Stimulated activated CD4-positive, alpha-beta T cell treated with anti-CD3 and anti-CD28 coated beads, TNF-alpha, amount 100 ng/mL, for 48 hours (primary cell): ENCODE results near the gene MRPL38.
A peak's percentile ranks its signal among the peaks of the same experiment; 100 is the strongest.
"Not testable (repeated sequence)": the region's sequence is repeated elsewhere in the genome, so short reads cannot be mapped to it uniquely, and the experiment has no call there.

Experiments used
- DNase-seq, 3 donors: peaks; one replicate each; pipeline ENCODE4 v3.0.0-alpha.2; 2020; ENCODE audit warnings: low read depth in 3 of 3

The MRPL38 gene

DNA sequence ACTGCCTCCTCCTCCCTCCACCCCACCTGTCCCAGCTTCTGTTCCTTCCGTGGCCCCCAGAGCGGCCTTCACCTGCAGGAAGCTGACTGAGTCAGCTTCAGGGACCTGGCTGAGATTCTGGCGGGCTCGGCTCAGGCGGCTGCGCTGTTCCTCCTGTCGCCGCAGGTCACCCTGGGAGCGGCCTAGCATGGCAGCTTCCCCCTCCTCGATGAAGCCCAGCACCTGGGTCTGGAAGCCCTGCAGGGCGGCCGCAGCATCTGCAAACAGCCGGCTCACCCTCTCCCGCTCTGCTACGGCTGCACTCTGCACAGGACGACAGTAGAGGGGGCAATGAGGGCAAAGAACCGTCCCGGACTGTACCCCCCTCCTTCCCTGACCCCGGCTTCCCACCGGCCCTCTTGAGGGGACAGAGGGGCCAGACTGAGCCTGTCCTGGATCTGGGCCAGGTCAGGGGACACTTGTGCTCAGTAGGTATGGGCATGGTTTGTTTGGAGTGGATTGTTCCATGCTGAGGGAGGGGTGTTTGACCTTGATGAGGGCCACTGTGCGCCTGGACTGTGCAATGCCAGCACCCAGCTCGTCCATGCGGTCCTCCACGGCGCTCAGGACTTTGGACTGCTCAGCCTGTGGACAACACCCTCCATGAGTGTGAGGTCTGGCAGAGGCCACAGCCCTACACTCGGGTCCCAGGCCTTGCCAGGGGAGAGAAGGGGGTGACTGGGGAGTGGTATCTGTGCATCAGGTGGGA is 28.3 kb downstream of the MRPL38 start:
- peak in 1 of 3 donors; percentile 64 for DNase-seq

DNA sequence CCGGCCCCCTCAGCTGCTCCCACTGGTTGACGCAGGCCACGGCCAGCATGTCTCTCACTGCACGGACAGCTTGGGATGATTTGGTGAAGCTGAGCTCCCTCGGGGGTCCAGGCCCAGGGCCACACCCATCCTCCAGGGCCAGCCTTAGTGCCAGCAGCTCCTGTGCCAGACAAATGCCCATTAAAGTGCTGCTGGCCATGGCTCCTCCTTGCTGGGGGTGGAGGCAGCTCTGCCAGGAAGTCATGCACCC is 28.8 kb downstream of the MRPL38 start:
- no peak for DNase-seq

DNA sequence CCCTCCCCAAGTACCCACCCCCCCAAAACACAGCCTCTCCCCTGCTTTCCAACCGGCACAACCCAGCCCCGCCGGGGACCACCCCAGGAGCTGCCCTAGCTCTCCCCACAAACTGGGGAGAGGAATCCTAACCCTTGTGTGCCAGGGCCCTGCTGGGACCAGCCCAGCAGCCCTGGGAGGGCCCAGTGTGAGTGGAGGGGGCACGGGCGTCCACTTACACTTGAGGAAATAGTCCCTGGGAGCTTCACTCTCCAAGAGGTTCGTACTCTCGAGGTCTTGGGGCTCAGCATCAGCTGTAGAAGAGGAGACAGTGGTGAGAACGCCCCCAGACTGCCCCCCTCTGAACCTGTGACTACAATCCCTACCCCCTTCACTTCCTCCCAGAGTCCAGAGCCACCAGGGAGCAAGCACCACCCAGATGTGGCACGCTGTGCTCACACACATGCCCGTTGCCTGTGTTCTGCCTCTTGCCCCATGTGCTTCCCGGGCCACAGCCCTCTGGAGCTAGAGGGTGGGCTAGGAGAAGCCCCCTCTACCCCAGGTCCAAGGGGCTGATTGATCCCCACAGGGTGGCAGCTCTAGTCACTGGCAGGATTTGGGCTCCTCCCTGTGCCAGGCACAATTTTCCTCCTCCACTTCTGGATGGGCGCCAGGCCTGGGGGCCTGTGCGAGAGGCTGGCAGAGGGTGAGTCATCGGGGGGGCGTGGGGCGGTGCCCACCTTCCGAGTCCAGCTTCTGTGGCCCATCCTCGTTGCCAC is 29.3 kb downstream of the MRPL38 start:
- DNase-seq = no peak

DNA sequence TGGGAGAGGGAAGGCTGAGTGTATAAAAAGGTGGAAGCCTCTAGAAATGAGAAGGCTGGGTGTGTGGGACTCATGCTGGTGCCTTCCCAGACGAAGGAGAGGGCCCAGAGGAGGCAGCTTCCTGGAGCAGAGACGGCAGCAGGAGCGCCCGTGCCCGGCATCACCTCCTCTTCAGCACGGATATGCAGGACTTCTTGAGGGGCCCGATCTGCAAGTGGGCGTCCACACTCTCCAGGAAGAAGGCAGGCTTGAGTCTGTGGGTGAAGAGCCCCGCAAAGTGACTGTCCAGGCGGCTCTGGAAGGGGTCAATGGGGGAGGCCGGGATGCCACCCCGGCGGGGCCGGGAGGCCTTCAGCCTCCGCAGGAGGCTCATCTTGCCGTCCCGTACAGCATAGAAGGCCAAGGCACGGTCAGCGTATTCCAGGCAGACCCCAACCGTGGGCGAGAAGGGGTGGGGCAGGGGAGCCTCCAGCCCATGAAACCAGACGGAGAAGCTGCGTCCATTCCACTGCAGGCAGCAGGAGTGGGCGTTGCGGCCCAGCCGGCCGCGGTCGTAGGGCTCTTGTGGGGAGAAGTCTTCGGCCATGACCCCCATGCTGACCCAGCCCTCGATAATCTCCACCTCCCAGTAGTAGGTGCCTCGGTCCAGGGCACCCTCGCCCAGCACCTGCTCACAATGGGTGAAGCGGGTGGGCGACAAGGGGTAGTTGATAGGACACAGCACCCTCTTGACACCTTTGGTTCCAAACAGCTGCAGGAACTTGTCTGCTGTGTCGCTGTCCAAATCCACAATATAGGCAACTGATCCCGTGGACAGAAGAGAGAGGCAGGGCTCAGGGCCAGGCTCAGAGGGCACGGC is 30.1 kb downstream of the MRPL38 start:
- DNase-seq = no peak

DNA sequence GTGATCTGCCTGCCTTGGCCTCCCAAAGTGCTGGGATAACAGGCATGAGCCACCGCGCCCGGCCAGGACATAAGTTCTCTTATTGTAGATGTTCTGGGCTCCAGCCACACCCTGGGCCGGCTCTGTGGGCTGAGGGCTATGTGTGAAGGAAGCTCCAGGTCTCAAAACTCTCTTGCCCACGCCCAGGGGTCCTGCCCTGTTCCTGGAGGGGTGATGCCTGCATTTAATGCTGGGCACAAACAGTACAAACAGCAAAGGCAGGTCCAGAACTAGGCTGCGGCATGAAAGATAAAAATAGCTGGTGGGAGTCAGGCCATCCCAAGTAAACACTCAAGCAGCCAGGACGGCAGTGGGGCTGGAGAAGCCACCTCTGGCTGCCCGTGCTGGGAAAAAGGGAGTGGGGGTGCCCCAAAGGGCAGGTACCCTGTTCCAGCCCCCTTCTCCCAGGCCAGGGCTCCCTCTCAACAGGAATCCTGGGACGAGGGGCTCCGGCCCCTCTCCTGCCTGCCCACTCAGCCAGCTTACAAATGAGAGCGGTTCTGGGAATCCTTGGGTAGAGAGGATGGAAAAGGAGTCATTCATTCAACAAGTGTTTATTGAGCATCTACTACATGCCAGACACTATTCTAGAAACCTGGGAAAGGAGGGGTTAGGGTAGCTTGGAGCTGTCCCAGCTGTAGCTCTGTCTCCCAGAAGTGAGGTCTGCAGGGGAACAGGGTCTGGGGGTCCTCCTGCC is 30.9 kb downstream of the MRPL38 start:
- DNase-seq = no peak

DNA sequence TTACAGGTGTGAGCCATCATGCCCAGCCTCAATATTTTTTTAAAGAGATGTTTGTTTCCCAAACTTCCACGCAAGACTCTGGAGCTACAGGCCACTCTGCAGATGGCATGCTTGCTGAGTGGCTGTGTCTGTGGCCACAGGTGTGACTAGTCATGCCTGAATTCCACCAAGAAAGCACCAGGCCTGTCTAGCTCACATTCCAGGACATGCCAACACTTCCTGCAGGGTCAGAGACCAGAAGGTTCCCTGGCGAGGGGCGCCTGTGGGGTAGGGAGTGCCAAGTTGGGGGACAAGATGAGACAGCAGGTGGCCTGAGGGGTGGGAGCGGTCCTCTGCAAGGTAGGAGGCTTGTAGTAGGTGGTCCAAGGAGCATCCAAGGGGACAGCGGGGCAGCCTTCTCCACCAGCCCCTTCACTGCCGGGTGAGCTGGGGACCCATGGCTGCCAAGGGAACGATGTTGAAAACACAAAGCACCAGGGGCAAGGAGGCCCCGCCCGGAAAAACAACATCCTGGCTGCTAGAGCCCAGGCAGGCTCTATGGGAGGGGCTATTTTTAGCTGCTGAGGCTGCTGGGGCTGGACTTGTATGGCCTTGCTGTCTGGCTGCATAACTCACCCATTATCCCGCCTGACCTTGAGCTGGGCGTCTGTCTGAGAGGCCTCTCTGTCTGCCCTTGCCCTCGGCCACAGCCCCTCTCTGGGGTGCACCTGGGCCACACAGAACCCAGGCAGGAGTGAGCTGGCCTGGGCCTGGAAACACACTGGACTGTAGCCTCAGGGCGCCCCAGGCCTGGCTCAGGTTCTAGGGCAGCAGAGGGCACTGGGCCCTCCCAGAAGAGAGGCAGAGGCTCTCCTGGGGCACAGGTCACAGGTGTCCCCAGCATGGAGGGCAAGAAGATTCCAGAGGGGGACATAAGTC is 32.0 kb downstream of the MRPL38 start:
- no peak for DNase-seq

DNA sequence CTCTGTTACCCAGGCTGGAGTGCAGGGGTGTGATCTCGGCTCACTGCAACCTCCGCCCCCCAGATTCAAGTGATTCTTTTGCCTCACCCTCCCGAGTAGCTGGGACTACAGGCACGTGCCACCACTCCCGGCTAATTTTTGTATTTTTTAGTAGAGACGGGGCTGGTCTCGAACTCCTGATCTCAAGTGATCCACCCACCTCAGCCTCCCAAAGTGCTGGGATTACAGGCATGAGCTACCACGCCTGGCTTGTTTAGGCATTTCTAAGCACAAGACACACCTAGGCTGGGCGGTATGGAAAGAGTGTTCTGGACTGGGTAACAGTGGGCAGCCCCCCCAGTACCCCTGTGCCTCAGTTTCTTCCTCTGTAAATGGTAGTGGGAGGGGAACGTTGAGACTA is 34.5 kb downstream of the MRPL38 start:
- DNase-seq = not testable (repeated sequence)

DNA sequence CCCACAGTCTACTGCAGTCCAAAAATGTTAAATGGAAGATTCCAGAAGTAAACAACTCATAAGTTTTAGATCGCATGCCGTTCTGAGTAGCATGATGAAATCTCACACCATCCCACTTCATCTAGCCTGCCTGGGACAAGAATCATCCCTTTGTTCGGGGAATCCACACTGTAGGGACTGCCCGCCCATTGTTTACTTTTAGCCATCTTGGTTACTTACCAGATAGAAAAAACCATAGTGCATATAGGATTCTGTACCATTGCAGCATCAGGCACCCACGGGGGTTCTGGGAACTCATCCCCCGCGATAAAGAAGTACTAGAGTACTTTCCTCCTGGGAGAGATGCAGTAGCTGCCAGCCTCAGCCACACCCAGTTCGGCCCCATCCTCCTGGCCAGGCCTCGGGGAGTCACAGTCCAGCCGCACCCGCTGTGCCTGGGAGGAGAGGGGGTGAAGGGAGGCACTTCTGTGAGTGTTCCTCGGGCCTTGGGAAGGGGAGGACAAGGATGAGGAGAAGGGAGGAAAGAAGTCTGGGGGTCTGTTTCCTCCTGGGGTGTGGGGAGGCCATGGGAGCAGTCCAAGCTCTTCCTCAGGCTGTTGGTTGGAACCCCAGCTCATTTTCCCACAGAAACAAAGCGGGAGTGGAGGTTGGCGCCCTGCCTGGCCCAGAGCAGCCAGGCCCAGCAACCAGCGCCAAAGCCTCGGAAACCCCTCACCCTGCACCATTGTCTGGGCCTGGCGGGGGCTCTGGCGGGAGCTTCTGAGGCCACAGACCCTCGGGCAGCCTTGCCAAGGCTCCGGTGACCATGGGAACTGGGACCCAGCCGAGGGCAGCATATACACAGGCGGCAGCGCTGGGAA is 35.2 kb downstream of the MRPL38 start:
- no peak for DNase-seq

DNA sequence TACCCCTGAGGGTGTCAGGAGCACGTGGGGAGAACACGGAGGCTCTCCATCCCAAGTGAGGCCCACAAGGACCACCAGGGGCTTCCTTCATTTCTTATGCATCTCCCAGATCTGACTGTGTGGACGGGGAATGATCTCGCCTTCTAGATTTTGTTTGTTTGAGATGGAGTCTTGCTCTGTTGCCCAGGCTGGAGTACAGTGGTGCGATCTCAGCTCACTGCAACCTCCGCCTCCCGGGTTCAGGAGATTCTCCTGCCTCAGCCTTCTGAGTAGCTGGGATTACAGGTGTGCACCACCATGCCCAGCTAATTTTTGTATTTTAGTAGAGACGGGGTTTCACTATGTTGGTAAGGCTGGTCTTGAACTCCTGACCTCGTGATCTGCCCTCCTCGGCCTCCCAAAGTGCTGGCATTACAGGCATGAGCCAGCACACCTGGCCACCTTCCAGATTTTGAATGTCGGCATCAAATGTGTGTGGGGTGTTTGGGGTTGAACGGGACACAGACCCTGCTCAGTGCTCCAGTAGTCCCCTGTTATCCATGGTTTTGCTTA is 35.9 kb downstream of the MRPL38 start:
- DNase-seq = not testable (repeated sequence)

DNA sequence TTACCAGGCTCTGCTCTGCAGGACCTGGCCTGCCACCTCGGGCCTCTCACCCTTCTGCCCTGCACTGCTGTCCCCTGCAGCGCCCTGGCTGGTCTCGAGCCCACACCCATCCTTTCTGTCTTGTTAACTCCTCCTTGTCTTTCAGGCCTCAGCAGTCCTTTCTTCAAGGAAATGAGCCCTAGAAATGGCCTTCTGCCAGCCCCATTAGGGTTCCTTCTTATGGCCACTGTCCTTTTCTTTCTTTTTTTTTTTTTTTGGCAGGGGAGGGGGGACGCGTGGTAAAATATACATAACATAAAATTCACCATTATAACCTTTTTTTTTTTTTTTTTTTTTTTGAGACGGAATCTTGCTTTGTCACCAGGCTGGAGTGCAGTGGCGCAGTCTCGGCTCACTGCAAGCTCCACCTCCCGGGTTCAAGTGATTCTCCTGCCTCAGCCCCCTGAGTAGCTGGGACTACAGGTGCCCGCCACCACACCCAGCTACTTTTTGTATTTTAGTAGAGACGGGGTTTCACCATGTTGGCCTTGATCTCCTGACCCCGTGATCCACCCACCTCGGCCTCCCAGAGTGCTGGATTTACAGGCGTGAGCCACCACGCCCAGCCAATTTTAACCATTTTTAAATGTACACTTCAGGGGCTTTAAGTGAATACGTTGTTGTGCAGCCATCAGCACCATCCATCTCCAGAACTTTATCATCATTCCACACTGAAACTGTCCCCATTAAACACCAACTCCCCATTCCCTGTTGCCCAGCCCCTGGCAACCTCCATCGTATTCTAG is 39.1 kb downstream of the MRPL38 start:
- not testable (repeated sequence) for DNase-seq

DNA sequence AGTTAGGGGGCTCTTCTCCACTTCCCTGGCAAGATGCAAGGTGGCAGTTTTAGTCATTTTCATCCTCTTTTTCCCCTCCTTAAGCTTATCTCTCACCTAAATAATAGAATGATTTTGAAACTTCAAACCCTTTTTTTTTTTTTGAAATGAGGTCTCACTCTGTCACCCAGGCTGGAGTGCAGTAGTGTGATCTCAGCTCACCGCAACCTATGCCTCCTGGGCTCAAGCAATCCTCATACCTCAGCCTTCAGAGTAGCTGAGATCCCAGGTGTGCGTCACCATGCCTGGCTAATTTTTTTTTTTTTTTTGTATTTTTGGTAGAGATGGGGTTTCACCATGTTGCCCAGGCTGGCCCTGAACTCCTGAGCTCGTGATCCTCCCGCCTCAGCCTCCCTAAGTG is 39.8 kb downstream of the MRPL38 start:
- DNase-seq = not testable (repeated sequence)

DNA sequence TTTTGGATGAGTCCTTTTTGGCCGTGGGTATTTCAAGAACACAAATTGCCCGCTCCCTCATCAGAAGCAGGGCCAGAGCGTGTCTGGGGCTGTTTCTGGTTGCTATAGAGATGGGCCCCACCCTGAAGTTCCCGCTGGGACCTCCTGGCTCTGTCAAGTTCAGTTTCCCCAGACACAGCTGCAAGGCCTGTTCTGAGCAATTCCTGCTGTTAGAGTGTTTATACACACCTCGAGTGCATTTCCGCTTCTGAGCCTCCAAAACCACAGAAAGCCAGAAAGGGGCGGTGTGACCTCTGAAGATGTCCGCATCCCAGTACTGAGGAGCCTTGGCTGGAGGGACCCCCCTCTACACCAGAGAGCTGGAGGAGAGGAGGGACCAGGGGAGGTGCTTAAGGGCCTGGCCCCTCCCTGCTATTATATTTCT is 40.2 kb downstream of the MRPL38 start:
- no peak for DNase-seq

DNA sequence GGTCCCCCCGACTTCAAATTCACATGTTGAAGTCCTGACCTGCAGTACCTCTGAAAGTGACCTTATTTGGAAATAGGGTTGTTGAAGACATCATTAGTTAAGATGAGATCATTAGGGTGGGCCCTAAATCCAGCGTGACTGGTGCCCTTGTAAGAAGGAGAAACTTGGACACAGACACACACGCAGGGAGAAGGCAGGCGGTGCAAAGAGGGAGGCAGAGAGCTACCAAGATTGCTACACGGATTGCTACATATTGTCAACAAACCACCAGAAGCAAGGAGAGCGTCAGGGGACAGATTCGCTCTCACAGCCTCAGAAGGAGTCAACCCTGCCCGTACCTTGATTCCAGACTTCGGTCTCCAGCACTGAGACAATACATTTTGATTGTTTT is 42.8 kb downstream of the MRPL38 start:
- no peak for DNase-seq

DNA sequence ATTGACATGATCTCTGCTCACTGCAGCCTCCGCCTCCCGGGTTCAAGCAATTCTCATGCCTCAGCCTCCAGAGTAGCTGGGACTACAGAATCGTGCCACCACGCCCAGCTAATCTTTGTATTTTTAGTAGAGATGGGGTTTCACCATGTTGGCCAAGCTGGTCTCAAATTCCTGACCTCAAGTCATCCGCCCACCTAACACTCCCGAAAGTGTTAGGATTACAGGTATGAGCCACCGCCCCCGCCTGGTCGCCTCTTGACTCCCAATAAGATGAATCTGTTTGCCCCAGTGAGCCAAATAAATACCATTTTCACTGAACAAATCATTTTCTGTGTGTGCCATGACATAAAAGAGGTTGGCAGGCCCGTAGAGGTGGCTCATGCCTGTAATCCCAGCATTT is 45.3 kb downstream of the MRPL38 start:
- not testable (repeated sequence) for DNase-seq

DNA sequence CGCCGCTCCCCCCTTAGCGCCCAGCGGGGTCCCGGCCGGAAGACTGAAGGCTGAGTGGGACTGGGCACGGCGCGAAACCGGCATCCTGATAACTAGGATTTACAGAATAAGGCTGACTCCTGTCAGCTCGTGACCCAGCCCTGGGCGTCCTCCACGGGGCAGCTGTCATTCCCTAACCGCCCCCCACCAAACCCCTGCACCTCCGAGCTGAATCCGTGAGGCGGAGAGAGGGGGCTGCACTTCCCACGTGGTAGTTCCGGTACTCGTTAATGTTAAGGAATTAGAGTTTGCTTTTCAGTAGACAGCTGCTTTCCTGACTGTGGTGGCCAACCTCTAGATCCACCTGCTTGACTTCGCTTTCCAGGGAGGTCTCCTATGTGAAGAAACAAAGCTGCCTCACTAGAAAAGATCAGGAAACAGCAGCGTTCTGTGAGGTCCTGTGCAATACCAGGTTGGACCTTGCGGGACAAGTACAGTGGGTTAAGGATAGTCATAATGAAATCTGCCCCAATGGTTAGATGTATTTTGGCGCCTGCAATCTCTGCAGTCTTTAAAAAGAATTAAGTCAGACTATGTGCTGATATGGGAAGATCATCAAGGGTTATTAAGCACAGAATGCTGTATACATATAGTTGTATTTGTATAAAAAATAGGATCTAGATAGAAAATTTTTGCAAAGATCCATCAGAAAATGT is 48.5 kb downstream of the MRPL38 start:
- no peak for DNase-seq

DNA sequence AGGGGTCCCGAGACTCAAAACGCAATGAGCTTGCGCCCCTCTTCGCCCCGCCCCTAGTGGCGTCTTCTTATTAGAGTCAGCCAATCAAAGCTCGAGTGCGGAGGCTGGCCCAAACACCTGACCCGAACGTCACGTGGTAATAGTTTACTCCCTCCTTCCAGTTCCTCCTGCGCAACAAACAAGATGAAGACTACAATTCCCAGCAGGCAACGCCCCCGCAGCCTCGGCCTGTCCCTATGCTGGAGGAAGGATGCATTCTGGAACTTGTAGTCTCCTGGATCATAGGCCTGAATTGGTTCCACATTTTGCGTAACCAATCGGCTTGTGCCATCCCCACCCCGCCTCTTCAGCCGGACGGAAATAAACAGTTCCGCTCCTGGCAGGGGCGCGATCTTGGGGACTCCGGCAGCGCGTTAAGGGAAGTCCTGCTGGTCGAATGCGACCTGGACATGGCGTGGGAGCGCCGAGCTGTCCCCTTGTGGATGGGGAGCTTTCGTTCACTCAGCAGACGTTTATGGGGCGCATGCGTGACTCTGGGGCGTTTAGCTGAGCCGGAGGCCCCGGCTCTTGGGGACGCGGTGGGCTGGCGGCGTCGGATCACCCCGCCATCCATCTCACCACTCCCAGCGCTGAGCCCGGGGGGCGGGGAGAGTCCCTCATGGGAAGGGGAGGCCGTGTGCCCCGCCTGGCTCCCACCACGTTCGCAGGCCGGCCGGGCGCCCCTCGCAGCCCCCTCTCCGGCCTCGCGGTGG is 49.2 kb downstream of the MRPL38 start, which contains the start of gene WBP2:
TSS of gene WBP2 (minus strand) at position 26 of the 752 bp plus-strand sequence. CDS start 38 bp downstream, outside the sequence.
- peak; percentile 96 to 98 (median 97) for DNase-seq

DNA sequence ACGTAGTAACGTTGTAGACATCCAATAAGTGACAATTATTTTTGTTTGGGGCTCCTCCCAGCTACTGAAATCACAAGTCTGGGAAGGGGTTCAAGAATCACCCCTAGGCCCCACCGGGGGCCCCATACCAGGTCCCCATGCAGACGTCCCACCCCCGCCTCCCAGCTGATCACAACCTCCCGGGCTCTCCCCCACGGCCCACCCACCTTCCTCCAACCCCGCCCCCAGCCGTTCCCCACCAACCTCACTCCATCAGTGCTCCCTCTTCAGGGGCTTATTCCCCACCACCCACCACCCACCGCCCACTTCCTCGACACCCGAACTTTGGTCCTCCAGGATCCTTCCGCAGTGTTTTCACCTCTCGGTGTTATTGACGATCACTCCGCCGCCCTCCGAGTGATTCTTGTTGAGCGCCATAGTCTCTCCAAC is 49.8 kb downstream of the MRPL38 start:
- DNase-seq = no peak
